ENCODE results near the gene NOS1AP.

NOS1AP gene

DNA sequence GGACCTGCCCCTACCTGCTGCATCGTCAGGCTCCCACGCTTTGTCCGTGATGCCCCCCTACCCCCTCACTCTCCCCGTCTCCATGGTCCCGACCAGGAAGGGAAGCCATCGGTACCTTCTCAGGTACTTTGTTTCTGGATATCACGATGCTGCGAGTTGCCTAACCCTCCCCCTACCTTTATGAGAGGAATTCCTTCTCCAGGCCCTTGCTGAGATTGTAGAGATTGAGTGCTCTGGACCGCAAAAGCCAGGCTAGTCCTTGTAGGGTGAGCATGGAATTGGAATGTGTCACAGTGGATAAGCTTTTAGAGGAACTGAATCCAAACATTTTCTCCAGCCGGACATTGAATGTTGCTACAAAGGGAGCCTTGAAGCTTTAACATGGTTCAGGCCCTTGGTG, 298.3 kb downstream of the NOS1AP start:
- DNase-seq (ENCODE audit: low spot score): no peak

DNA sequence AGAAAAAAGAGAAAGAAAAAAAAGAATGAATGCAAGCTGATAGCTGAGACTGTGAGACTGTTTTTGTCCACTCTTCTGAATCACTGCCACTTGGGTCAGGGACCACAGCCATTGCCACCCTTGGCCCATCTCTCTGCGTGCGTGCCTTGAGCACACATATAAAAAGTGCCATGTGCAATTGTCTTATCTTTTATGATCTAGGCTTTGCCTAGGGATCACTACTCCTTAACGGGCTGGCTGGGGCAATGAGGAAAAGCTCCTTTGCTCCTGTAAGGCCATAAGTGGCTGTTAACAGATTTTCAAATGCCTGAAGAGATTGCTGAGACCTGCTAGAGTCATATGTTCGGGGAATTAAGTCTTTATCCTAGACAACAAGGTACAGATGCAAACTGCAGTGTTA, 299.0 kb downstream of the NOS1AP start:
- no peak for DNase-seq (ENCODE audit: low spot score)

GRCh38 chr1:162369571-162369970, 300.1 kb downstream of the NOS1AP start:
- DNase-seq (ENCODE audit: low spot score): no peak

GRCh38 chr1:162370161-162370560, 300.7 kb downstream of the NOS1AP start:
- DNase-seq (ENCODE audit: low spot score): no peak

DNA sequence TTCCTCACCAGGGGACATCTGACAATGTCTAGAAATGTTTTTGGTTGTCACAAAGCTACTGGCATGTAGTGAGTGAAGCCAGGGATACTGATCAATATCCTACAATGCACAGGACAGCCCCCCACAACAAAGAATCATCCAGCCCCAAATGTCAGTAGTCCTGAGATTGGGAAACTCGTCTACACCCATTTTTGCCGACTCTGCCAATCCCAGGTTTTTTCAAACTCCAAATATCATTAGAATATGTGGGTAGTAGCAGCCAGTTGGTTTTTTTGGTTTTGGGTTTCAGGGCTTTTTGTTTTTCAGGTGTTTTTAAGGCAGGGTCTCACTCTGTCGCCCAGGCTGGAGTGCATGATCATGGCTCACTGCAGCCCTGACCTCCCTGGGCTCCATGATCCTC, 301.2 kb downstream of the NOS1AP start:
- DNase-seq (ENCODE audit: low spot score): no peak

GRCh38 chr1:162371611-162372010, 302.1 kb downstream of the NOS1AP start:
- DNase-seq (ENCODE audit: low spot score): no peak

DNA sequence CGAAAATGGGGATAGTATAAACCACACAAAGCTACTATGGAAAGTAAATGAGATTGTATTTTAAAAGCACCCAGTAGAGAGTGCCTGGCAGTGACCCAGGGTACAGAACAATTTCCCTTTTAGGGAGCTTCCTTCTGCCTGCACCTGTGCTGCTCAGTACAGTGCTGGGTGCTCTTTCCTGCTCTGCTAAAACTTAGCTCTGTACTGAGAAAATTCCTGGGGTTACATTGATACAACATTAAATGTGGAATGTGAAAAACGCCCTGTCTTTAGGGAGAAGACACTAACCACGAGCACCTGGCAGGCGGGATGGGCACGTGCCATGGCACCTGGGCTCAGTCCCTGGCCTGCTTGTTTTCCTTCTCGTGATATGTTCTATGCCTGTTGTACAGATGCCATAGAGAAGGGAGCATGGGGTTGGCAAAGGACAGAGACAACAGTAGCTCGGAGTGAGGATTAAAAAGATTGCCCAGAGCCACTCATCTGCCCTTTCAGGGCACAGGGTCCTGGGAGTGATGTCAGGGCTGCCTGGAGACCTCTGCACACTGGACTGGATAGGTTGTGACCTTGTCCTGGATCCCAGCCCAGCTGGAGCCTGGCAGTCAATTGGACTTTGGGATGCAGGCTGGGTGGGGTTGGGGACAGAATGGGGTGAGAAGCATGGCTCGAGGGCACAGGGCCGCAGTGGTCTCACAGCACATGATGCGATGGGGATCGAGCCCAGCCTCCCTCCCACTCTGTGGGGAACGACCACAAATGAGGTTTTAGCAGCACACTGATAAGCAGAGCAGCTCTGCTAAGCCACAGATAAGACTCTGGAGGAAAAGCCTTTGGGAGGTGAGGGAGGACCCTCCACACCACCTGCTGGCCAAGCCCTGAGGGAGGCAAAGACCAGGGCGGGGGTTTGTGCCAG, 302.9 kb downstream of the NOS1AP start:
- no peak for DNase-seq (ENCODE audit: low spot score)

- no peak for DNase-seq (ENCODE audit: low spot score)
These were observed 303.6 kb downstream of the NOS1AP start for GRCh38 chr1:162373072-162373427.

DNA sequence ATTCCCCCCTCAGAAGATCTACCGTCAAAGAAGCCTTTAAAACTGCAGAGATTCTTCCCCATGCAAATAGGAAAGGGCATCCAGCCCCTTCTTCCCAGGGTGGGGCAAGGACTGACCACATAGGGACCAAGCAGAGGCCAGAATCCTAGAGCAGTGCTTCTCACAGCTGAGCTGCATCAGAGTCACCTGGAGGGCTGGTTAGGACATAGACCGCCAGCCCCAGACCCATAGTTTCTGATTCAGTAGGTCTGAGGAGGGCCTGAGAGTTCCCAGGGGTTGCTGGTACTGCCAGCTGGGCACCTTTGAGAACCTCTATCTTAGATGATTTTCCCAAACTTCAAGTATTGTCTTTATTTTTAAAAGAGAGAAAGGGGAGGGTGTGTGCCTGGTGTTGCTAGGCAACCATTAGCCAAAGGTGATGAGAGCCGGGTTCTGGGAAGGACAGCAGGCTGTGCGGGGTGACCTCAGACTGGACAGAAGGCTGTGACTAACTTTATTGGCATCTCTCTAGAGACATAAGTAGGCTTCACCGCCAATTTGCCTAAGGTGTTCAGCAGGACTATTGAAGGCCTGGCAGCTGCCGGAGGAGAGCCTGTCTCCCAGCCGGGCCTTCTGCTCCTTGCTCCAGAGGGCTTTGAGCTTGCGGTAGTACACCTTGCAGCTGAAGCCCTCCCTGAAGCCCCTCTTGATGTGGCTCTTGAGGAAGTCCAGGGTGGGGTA, 304.2 kb downstream of the NOS1AP start:
- DNase-seq (ENCODE audit: low spot score): no peak

DNA sequence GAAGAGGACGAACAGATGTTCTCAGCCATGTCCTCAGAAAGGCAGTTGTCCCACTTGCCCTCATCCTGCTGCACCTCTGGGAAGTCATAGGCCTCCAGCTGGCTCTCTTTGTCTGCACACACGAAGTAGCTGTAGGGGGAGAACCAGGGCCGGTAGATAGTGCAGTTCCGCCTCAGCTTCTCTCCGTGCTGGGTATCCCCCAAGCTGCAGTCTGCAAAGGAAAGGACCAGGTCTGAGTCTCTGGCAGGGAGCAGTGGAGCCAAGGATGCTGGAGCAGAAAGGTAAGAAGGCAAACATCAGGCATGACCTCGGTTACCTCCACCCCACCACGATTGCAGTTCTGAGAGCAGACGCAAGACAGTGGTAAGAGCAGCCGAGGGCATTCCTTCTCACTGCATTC, 304.9 kb downstream of the NOS1AP start:
- DNase-seq (ENCODE audit: low spot score): no peak

- no peak for DNase-seq (ENCODE audit: low spot score)
These were observed 306.0 kb downstream of the NOS1AP start for GRCh38 chr1:162375463-162375862.

- DNase-seq (ENCODE audit: low spot score): no peak
These were observed 307.2 kb downstream of the NOS1AP start, which contains the start of gene SPATA46 for GRCh38 chr1:162376691-162377090. Gene SPATA46, minus strand, starts transcription at chr1:162376854. Its CDS starts 64 bp downstream, at chr1:162376790.

DNA sequence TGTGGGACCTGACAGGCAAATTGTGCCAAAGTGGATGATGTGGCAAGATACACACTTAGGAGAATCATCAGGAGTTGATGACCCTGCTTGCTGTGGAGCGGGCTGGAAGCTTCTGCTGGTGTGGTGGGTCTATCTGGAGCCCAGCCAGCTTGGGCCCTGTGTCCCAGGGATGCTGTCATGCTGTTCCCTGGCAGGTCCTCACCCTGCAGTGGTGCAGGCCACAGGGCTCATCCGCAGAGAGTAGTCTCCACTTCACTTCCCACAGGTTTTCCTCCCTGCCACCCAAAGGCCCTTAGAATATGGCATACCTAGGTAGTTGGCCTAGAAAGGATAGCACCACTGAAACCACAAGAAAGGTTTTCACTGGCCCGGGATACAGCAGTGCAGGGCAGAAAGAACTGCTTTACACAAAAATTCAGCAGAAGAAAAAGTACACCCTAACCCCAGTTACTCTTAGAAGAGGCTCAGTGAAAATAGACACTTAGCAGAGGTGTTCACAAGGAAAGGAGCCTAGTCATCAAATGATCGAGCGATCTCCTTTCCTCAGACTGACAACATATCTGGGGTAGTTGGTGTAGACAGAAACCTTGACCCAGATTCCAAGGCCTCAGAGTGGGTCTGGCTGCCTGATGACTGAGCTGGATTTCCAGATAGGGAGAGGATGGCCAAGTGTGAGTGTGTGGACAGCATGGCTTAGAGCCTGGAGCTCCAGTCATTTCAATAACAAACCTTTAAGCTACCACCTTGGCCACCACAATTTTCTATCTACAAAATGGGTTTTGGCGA, 310.8 kb downstream of the NOS1AP start:
- DNase-seq (ENCODE audit: low spot score): no peak

- DNase-seq (ENCODE audit: low spot score): no peak
These were observed 311.9 kb downstream of the NOS1AP start, which contains the start of gene C1orf226 for GRCh38 chr1:162381383-162381782. Gene C1orf226, plus strand, starts transcription at chr1:162381728. Its CDS starts 174 bp downstream, at chr1:162381902.

DNA sequence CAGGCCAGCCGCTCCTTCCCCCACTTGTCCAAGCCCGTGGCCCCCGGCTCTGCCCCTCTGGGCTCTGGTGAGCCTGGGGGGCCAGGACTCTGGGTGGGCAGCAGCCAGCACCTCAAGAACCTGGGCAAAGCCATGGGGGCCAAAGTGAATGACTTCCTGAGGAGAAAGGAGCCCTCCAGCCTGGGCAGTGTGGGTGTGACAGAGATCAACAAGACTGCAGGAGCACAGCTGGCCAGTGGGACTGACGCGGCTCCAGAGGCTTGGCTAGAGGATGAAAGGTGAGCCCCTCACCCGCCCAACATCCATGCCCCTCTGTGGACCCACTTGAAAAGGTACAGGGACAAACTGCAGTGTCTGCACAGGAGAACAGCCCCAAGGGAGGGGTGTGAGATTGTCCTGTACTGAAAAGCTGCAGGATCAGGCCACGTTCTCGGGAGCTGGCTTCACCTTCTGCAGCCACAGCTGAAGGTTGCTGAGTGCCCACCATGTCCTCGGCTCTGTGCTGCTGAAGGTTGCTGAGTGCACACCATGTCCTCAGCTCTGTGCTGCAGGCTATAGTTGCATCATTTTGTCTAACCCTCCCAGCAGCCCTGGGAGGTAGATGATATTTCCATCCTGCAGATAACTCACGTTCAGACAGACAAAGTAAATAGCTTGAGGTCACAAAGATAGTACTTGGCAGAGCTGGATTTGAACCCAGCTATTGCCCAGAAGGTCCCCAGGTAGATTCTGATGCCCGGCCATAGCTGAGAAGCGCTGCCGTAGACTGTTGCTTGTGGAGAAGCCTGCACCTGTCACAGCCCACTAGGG, 312.7 kb downstream of the NOS1AP start:
- no peak for DNase-seq (ENCODE audit: low spot score)

GRCh38 chr1:162383091-162383490, 313.6 kb downstream of the NOS1AP start:
- no peak for DNase-seq (ENCODE audit: low spot score)

GRCh38 chr1:162383516-162383915, 314.0 kb downstream of the NOS1AP start:
- DNase-seq (ENCODE audit: low spot score): no peak

- no peak for DNase-seq (ENCODE audit: low spot score)
These were observed 314.6 kb downstream of the NOS1AP start for GRCh38 chr1:162384116-162384515.

- no peak for DNase-seq (ENCODE audit: low spot score)
These were observed 315.2 kb downstream of the NOS1AP start for GRCh38 chr1:162384601-162385279.

GRCh38 chr1:162385280-162385623, 315.8 kb downstream of the NOS1AP start:
- DNase-seq (ENCODE audit: low spot score): no peak

DNA sequence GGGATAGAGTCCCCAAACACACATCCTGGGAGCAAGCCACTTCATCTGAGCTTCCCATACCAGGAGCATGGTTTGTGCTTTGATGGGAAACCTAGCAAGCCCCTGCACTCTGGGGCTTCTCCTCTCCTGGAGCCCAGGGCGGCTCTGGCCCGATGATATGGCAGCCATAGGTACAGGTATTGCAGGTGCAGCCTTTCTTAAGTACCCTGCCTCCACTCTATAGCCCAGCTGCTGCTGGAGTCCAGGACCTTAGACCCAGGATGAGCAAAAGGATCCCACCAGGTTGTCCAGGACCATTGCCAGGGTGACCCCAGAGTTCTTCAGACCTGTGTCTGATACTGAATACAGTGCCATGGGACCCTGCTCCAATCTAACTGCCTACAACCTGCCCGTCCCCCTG, 316.2 kb downstream of the NOS1AP start:
- no peak for DNase-seq (ENCODE audit: low spot score)
